Transverse colon (tissue), 3 donors: Measurements from ENCODE around the gene GINS1.

Experiments
- CTCF ChIP-seq, 5 experiments: fragments of 200-600 bp in 3 of 5; fragments of 450-650 bp in 2 of 5; sonication (generic) in 3 of 5; IDR thresholded peaks; 1 replicate in 2 of 5; 2 replicates in 3 of 5; pipeline ENCODE4 v1.5.1; 2016 to 2017; ENCODE audit warnings: antibody characterized with exemption in 5 of 5, inconsistent platforms in 3 of 5, mild to moderate bottlenecking in 2 of 5, moderate library complexity in 1 of 5
- POLR2A ChIP-seq: fragments of 450-650 bp; IDR thresholded peaks from one replicate; pipeline ENCODE4 v1.6.1; 2016; ENCODE audit warnings: antibody characterized with exemption, mild to moderate bottlenecking, moderate library complexity

DNA sequence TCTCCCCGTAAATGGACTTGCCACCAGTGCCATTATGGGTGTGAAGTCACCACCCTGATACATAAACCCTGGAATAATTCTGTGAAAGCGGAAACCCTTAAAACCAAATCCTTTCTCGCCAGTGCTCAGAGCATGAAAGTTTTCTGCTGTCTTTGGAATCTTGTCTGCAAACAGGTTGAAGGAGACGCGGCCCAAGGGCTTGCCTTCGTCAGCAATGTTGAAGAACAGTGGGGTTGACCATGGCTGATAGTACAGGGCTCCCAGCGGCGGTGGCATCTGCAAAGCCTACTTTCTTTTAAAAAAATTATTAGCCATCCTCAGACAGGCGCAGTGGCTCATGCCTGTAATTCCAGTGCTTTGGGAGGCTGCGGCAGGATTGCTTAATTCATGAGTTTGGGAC is 38.9 kb upstream of the GINS1 start:
- no peak for TF ChIP-seq CTCF (IDR thresholded peaks at IDR 0.05)
- TF ChIP-seq POLR2A, result no peak
